ENCODE results near the gene VSTM5.

DNA sequence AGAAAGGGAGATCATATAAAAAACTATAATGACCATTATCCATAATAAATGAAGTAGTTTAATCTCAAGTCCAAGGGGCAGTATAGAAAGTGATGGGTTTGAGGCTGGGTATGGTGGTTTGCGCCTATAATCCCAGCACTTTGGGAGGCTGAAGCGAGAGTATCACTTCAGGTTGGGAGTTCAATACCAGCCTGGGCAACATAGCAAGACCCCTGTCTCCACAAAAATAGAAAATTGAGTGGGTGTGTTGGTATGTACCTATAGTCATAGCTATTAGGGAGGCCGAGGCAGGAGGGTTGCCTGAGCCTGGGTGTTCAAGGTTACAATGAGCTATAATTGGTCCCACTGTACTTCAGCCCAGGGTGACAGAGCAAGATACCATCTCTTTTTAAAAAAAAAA, 42.4 kb downstream of the VSTM5 start:
- TF ChIP-seq, protein P1, sequence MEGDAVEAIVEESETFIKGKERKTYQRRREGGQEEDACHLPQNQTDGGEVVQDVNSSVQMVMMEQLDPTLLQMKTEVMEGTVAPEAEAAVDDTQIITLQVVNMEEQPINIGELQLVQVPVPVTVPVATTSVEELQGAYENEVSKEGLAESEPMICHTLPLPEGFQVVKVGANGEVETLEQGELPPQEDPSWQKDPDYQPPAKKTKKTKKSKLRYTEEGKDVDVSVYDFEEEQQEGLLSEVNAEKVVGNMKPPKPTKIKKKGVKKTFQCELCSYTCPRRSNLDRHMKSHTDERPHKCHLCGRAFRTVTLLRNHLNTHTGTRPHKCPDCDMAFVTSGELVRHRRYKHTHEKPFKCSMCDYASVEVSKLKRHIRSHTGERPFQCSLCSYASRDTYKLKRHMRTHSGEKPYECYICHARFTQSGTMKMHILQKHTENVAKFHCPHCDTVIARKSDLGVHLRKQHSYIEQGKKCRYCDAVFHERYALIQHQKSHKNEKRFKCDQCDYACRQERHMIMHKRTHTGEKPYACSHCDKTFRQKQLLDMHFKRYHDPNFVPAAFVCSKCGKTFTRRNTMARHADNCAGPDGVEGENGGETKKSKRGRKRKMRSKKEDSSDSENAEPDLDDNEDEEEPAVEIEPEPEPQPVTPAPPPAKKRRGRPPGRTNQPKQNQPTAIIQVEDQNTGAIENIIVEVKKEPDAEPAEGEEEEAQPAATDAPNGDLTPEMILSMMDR (IDR thresholded peaks at IDR 0.05), result no peak
- TF ChIP-seq EP300 (IDR thresholded peaks at IDR 0.05), result no peak
- TF ChIP-seq POLR2A (IDR thresholded peaks at IDR 0.05), result no peak
